WTC11 (cell line): Measurements from ENCODE around the gene GPX6.

Source experiments
- ZNF138 ChIP-seq: sonication (generic); formaldehyde crosslinking; conservative IDR thresholded peaks from 2 replicates; pipeline ENCODE4 v1.8.1; 2022; ENCODE audit warnings: mild to moderate bottlenecking, moderate library complexity, missing genetic modification reagents
- TF ChIP-seq, protein P1 (sequence below): fragments of 200-600 bp; IDR thresholded peaks from 2 replicates; pipeline ENCODE4 v1.8.0; 2022; ENCODE audit warnings: antibody characterized with exemption

DNA sequence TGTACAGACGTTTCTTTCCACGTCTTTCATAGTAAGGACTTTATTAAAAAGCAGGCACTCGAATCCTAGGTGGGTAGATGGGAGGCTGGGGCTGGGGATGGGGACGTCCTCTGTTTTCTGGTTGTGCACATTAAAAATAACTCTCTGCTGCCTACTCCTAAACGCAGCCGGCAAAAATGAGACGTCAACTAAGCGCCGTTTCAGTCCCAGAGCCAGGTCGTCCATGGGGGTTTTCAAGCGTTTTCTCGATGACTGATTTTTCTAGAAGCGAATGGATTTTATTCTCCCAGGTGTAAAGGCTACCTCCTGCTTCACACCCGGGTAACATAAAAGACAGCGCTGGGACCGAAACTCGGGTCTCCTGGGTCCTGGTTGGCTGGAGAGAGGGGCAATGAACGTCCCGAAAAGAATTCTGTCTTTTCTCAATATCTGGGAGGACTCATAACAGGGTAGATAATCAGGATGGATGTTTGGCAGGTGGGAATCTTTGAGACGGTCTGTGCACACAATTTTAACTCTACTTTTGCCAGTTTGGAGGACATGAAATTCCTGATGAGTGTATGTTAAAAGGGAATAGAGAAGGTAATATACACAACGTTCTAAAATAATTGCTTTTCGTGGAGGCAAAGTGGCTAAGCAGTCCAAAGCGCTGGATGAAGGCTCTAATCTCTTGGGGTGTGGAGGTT is 25.2 kb downstream of the GPX6 start:
- no peak for TF ChIP-seq ZNF138 (CRISPR knock-in tag)
- TF ChIP-seq, protein P1, sequence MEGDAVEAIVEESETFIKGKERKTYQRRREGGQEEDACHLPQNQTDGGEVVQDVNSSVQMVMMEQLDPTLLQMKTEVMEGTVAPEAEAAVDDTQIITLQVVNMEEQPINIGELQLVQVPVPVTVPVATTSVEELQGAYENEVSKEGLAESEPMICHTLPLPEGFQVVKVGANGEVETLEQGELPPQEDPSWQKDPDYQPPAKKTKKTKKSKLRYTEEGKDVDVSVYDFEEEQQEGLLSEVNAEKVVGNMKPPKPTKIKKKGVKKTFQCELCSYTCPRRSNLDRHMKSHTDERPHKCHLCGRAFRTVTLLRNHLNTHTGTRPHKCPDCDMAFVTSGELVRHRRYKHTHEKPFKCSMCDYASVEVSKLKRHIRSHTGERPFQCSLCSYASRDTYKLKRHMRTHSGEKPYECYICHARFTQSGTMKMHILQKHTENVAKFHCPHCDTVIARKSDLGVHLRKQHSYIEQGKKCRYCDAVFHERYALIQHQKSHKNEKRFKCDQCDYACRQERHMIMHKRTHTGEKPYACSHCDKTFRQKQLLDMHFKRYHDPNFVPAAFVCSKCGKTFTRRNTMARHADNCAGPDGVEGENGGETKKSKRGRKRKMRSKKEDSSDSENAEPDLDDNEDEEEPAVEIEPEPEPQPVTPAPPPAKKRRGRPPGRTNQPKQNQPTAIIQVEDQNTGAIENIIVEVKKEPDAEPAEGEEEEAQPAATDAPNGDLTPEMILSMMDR = no peak
